C4-2B (cell line): ENCODE data around the gene GZMB.

Source experiments
- H3K27ac ChIP-seq: fragments of 450-650 bp; 2 replicates; pipeline ENCODE4 v1.5.1; 2017
- CTCF ChIP-seq: fragments of 450-650 bp; conservative IDR thresholded peaks from 2 replicates; pipeline ENCODE4 v1.5.1; 2017; ENCODE audit warnings: mild to moderate bottlenecking
- ZFX ChIP-seq: fragments of 450-650 bp; IDR thresholded peaks from 2 replicates; pipeline ENCODE4 v1.6.1; 2017

The GZMB gene

GRCh38 chr14:24673534-24674203, 39.7 kb upstream of the GZMB start:
- TF ChIP-seq ZFX (no peak), CTCF (no peak)
- H3K27ac ChIP-seq, result no peak overlapping the region

GRCh38 chr14:24673059-24673458, 39.1 kb upstream of the GZMB start:
- TF ChIP-seq CTCF (no peak), ZFX (no peak)
- no peak overlapping the region for H3K27ac ChIP-seq

GRCh38 chr14:24670594-24670993, 36.6 kb upstream of the GZMB start:
- TF ChIP-seq CTCF (no peak), ZFX (no peak)
- H3K27ac ChIP-seq, result no peak overlapping the region

- H3K27ac ChIP-seq, result no peak overlapping the region
- TF ChIP-seq ZFX, result no peak
- no peak for TF ChIP-seq CTCF
These were observed 35.7 kb upstream of the GZMB start for GRCh38 chr14:24669651-24670050.

- H3K27ac ChIP-seq, result no peak overlapping the region
- TF ChIP-seq ZFX, result no peak
These were observed 31.5 kb upstream of the GZMB start for GRCh38 chr14:24665440-24665991.

- no peak overlapping the region for H3K27ac ChIP-seq
- TF ChIP-seq CTCF, result no peak
- no peak for TF ChIP-seq ZFX
These were observed 30.4 kb upstream of the GZMB start for GRCh38 chr14:24664366-24664765.

GRCh38 chr14:24662753-24663152, 28.8 kb upstream of the GZMB start:
- TF ChIP-seq CTCF (no peak), ZFX (no peak)
- H3K27ac ChIP-seq, result no peak overlapping the region
